Adipose tissue (tissue), 3 donors: ENCODE measurements around the gene HSPB7. TPM values are rescaled to one million over a fixed set of nuclear protein-coding genes. Genes with fewer than 3 reads are reported as not detected.
"Not testable (repeated sequence)": the region's sequence is repeated elsewhere in the genome, so short reads cannot be mapped to it uniquely, and the experiment has no call there.

Experiments used
- H3K27ac ChIP-seq: one replicate; pipeline ENCODE4 v1.5.1; 2013; ENCODE audit warnings: low read depth, low read length
- WGBS, 3 donors: extraction: QIAGEN DNeasy Blood & Tissue Kit; methylation state at CpG; one replicate each; pipeline ENCODE4 v1.1.7; 2013; 5-methylcytosine and 5-hydroxymethylcytosine counted together
- polyA plus RNA-seq, 3 donors: library from polyadenylated mRNA; stranded (reverse); fragments of 200-250 nt; gene quantifications; one replicate each; pipeline ENCODE4 v1.2.3, GENCODE V29; 2013
- donor health status: healthy with polysubstance abuse.
- donor health status: Bipolar disorder and iron deficiency.
- donor health status: healthy.

HSPB7 gene
- polyA plus RNA-seq, 3 donors: 60.6 to 734 (median 229) TPM

GRCh38 chr1:15993666-15994065, 24.2 kb downstream of the HSPB7 start:
- 81 to 91% (median 89%) methylated on average over 15 of the region's 15 CpGs for WGBS, 3 donors
- no peak overlapping the region for H3K27ac ChIP-seq

GRCh38 chr1:15992582-15993500, 25.0 kb downstream of the HSPB7 start:
- WGBS, 3 donors: 82 to 84% (median 83%) methylated on average over 17 of the region's 17 CpGs
- H3K27ac ChIP-seq: no peak overlapping the region

GRCh38 chr1:15992187-15992553, 25.7 kb downstream of the HSPB7 start:
- H3K27ac ChIP-seq: no peak overlapping the region
- WGBS, 3 donors: 91 to 95% (median 92%) methylated on average over 7 of the region's 7 CpGs

- no peak overlapping the region for H3K27ac ChIP-seq
- WGBS, 3 donors: 85 to 93% (median 90%) methylated on average over 11 of the region's 11 CpGs
Observed at GRCh38 chr1:15991427-15992186, 26.2 kb downstream of the HSPB7 start.

- 42 to 79% (median 71%) methylated on average over 9 of the region's 9 CpGs for WGBS, 3 donors
- no peak overlapping the region for H3K27ac ChIP-seq
Observed at GRCh38 chr1:15989776-15990175, 28.1 kb downstream of the HSPB7 start.

- 77 to 88% (median 83%) methylated on average over 13 of the region's 13 CpGs for WGBS, 3 donors
- no peak overlapping the region for H3K27ac ChIP-seq
Observed at GRCh38 chr1:15988856-15989736, 28.7 kb downstream of the HSPB7 start.

- WGBS, 3 donors: 54 to 60% (median 58%) methylated on average over 5 of the region's 5 CpGs
Observed at GRCh38 chr1:15985611-15986297, 32.1 kb downstream of the HSPB7 start.

GRCh38 chr1:15983275-15983674, 34.6 kb downstream of the HSPB7 start:
- WGBS, 3 donors: 27 to 40% (median 29%) methylated on average over 1 of the region's 1 CpG
- H3K27ac ChIP-seq: no peak overlapping the region

More at GRCh38 chr1:15985611-15986297, 32.1 kb downstream of the HSPB7 start:
- no peak overlapping the region for H3K27ac ChIP-seq

- WGBS, 3 donors: 84 to 86% (median 84%) methylated on average over 3 of the region's 3 CpGs
- no peak overlapping the region for H3K27ac ChIP-seq
Observed at GRCh38 chr1:15981679-15982078, 36.2 kb downstream of the HSPB7 start.

GRCh38 chr1:15977947-15978346, 39.9 kb downstream of the HSPB7 start:
- H3K27ac ChIP-seq: not testable (repeated sequence)
- 90 to 96% (median 94%) methylated on average over 4 of the region's 4 CpGs for WGBS, 3 donors

GRCh38 chr1:15975805-15976680, 41.8 kb downstream of the HSPB7 start, which contains the start of gene ZBTB17:
Gene ZBTB17 (minus strand): TSS chr1:15976101. CDS start chr1:15948495, 27,606 bp downstream.
- WGBS, 3 donors: 7 to 8% (median 8%) methylated on average over 47 of the region's 47 CpGs
- H3K27ac ChIP-seq: no peak within 1 kb of the TSS

GRCh38 chr1:15975358-15975804, 42.5 kb downstream of the HSPB7 start:
- H3K27ac ChIP-seq: no peak overlapping the region
- WGBS, 3 donors: 0 to 1% (median 1%) methylated on average over 33 to 47 of the region's 47 CpGs

GRCh38 chr1:15974855-15975254, 43.0 kb downstream of the HSPB7 start:
- no peak overlapping the region for H3K27ac ChIP-seq
- WGBS, 3 donors: 49 to 61% (median 55%) methylated on average over 9 of the region's 9 CpGs

- WGBS, 3 donors: 90 to 95% (median 94%) methylated on average over 4 of the region's 4 CpGs
- H3K27ac ChIP-seq: no peak overlapping the region
Observed at GRCh38 chr1:15973772-15974171, 44.1 kb downstream of the HSPB7 start.

- 91 to 100% (median 93%) methylated on average over 1 of the region's 1 CpG for WGBS, 3 donors
Observed at GRCh38 chr1:15972409-15972808, 45.4 kb downstream of the HSPB7 start.

GRCh38 chr1:15970911-15971310, 46.9 kb downstream of the HSPB7 start:
- no peak overlapping the region for H3K27ac ChIP-seq

More at GRCh38 chr1:15972409-15972808, 45.4 kb downstream of the HSPB7 start:
- no peak overlapping the region for H3K27ac ChIP-seq

- H3K27ac ChIP-seq: no peak overlapping the region
- WGBS, 3 donors: 97 to 99% (median 98%) methylated on average over 12 to 13 of the region's 13 CpGs
Observed at GRCh38 chr1:15969321-15969880, 48.4 kb downstream of the HSPB7 start.
